OCI-LY7 (cell line): ENCODE data around the gene LSM4.

ENCODE experiments used
- EZH2phosphoT487 ChIP-seq: fragments of 200-600 bp; sonication (generic); IDR thresholded peaks from 2 replicates; pipeline ENCODE4 v1.6.1; 2018; ENCODE audit warnings: low read depth, borderline replicate concordance, mild to moderate bottlenecking, mixed run types, antibody characterized with exemption, low read length, moderate library complexity, mixed read lengths
- TF ChIP-seq, protein P1 (sequence below): fragments of 200-600 bp; sonication (generic); conservative IDR thresholded peaks from 2 replicates; pipeline ENCODE4 v1.5.1; 2014; ENCODE audit warnings: mild to moderate bottlenecking, antibody characterized with exemption, low read length, moderate library complexity, mixed read lengths

DNA sequence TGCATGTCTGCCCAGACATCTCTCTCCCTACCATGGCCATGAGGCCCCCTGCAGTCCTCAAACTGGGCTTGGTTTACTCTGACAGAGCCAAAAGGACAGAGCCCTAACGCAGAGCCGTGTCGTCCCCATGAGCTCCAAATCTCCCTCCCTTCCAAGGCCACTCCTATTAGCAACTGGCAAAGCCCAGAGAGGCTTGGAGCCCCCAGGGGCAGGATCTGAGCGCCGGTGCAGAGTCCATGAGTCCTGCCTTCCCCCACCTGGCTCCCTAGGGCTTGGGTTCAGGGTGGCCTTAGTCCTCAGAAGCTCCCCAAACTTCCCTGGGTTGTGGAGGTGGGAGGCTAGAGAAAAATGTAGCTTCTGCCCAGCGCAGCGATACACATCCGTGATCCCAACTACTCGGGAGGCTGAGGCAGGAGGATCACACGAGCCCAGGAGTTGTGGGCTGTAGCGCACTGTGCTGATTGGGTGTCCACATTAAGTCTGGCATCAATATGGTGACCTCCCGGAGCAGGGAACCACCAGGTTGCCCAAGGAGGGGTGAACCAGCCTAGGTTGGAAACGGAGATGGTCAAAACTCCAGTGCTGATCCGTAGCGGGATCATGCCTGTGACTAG, 10.1 kb upstream of the LSM4 start:
- TF ChIP-seq, protein P1, sequence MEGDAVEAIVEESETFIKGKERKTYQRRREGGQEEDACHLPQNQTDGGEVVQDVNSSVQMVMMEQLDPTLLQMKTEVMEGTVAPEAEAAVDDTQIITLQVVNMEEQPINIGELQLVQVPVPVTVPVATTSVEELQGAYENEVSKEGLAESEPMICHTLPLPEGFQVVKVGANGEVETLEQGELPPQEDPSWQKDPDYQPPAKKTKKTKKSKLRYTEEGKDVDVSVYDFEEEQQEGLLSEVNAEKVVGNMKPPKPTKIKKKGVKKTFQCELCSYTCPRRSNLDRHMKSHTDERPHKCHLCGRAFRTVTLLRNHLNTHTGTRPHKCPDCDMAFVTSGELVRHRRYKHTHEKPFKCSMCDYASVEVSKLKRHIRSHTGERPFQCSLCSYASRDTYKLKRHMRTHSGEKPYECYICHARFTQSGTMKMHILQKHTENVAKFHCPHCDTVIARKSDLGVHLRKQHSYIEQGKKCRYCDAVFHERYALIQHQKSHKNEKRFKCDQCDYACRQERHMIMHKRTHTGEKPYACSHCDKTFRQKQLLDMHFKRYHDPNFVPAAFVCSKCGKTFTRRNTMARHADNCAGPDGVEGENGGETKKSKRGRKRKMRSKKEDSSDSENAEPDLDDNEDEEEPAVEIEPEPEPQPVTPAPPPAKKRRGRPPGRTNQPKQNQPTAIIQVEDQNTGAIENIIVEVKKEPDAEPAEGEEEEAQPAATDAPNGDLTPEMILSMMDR, result no peak
- TF ChIP-seq EZH2phosphoT487, result no peak
